ENCODE measurements around the gene FLYWCH2.

The FLYWCH2 gene

GRCh38 chr16:2919511-2920255 is 36.7 kb downstream of the FLYWCH2 start:
- peaks cover 4% of the 10 kb centered on the region; the same call in 1 of the 2 replicates for H3F3A ChIP-seq (ENCODE audit: insufficient read depth)
- H3K9me3 ChIP-seq (ENCODE audit: insufficient read depth, low read length) = no peaks in the 10 kb centered on the region
- H2AFZ ChIP-seq (ENCODE audit: low read depth, low read length, severe bottlenecking) = no peak overlapping the region
- H4K20me1 ChIP-seq (ENCODE audit: low read depth, low read length) = no peaks in the 10 kb centered on the region
- peak; percentile 88 for TF ChIP-seq CTCF (IDR thresholded peaks at IDR 0.05; ENCODE audit: insufficient read depth, low read length, poor library complexity, severe bottlenecking)
- no peak for TF ChIP-seq EZH2phosphoT487 (conservative IDR thresholded peaks at IDR 0.05; ENCODE audit: low read length)
- no peaks in the 10 kb centered on the region for H3K36me3 ChIP-seq (ENCODE audit: low read length)
- H3K4me3 ChIP-seq (ENCODE audit: insufficient read depth, low read length, poor library complexity, severe bottlenecking) = no peak overlapping the region
- H3K27me3 ChIP-seq (ENCODE audit: low read length) = no peaks in the 10 kb centered on the region
- H3K27ac ChIP-seq (ENCODE audit: low read depth, low read length) = no peak overlapping the region
- H3K9me2 ChIP-seq (replicated peaks; ENCODE audit: insufficient read depth, low read length) = no peaks in the 10 kb centered on the region
- no peaks in the 10 kb centered on the region for H3K79me2 ChIP-seq (ENCODE audit: insufficient read depth, low read length)
- no peak overlapping the region for H3K4me2 ChIP-seq (ENCODE audit: low read depth, low read length, poor library complexity, severe bottlenecking)
- no peak overlapping the region for H3K9ac ChIP-seq (ENCODE audit: low read length)

GRCh38 chr16:2923481-2923880 is 40.5 kb downstream of the FLYWCH2 start:
- H3K36me3 ChIP-seq (ENCODE audit: low read length) = no peaks in the 10 kb centered on the region

GRCh38 chr16:2924901-2925755 is 42.1 kb downstream of the FLYWCH2 start:
- Histone ChIP-seq H3K9me3 (ENCODE audit: insufficient read depth, low read length) (no peaks in the 10 kb centered on the region), H3K9ac (ENCODE audit: low read length) (no peak overlapping the region), H2AFZ (ENCODE audit: low read depth, low read length, severe bottlenecking) (no peak overlapping the region), H3K36me3 (ENCODE audit: low read length) (no peaks in the 10 kb centered on the region), H3K4me3 (ENCODE audit: insufficient read depth, low read length, poor library complexity, severe bottlenecking) (no peak overlapping the region), H3K27ac (ENCODE audit: low read depth, low read length) (no peak overlapping the region), H3K4me2 (ENCODE audit: low read depth, low read length, poor library complexity, severe bottlenecking) (no peak overlapping the region), H3K79me2 (ENCODE audit: insufficient read depth, low read length) (no peaks in the 10 kb centered on the region), H3K9me2 (replicated peaks; ENCODE audit: insufficient read depth, low read length) (no peaks in the 10 kb centered on the region), H4K20me1 (ENCODE audit: low read depth, low read length) (no peaks in the 10 kb centered on the region), H3K27me3 (ENCODE audit: low read length) (no peaks in the 10 kb centered on the region), H3F3A (ENCODE audit: insufficient read depth) (no peaks in the 10 kb centered on the region)
- TF ChIP-seq EZH2phosphoT487 (conservative IDR thresholded peaks at IDR 0.05; ENCODE audit: low read length) (no peak), CTCF (IDR thresholded peaks at IDR 0.05; ENCODE audit: insufficient read depth, low read length, poor library complexity, severe bottlenecking) (no peak)

More at GRCh38 chr16:2923481-2923880, 40.5 kb downstream of the FLYWCH2 start:
- Histone ChIP-seq H3K9ac (ENCODE audit: low read length) (no peak overlapping the region), H3K79me2 (ENCODE audit: insufficient read depth, low read length) (no peaks in the 10 kb centered on the region), H3K27me3 (ENCODE audit: low read length) (no peaks in the 10 kb centered on the region), H3K27ac (ENCODE audit: low read depth, low read length) (no peak overlapping the region), H3K9me3 (ENCODE audit: insufficient read depth, low read length) (no peaks in the 10 kb centered on the region), H4K20me1 (ENCODE audit: low read depth, low read length) (no peaks in the 10 kb centered on the region), H2AFZ (ENCODE audit: low read depth, low read length, severe bottlenecking) (no peak overlapping the region), H3K9me2 (replicated peaks; ENCODE audit: insufficient read depth, low read length) (no peaks in the 10 kb centered on the region), H3F3A (ENCODE audit: insufficient read depth) (peaks cover 4% of the 10 kb centered on the region; the same call in 1 of the 2 replicates), H3K4me3 (ENCODE audit: insufficient read depth, low read length, poor library complexity, severe bottlenecking) (no peak overlapping the region), H3K4me2 (ENCODE audit: low read depth, low read length, poor library complexity, severe bottlenecking) (no peak overlapping the region)
- TF ChIP-seq EZH2phosphoT487 (conservative IDR thresholded peaks at IDR 0.05; ENCODE audit: low read length) (no peak), CTCF (IDR thresholded peaks at IDR 0.05; ENCODE audit: insufficient read depth, low read length, poor library complexity, severe bottlenecking) (no peak)
